ENCODE measurements around the gene FCGR1A. TPM values are rescaled to one million over a fixed set of nuclear protein-coding genes. Genes with fewer than 3 reads are reported as not detected.
"Not testable (repeated sequence)": the region's sequence is repeated elsewhere in the genome, so short reads cannot be mapped to it uniquely, and the experiment has no call there.

FCGR1A gene
- total and polyA plus RNA-seq, 2 donors (not counting 1 experiment from before 2014, with no cell fraction given): 0.10 TPM; not detected in 1

DNA sequence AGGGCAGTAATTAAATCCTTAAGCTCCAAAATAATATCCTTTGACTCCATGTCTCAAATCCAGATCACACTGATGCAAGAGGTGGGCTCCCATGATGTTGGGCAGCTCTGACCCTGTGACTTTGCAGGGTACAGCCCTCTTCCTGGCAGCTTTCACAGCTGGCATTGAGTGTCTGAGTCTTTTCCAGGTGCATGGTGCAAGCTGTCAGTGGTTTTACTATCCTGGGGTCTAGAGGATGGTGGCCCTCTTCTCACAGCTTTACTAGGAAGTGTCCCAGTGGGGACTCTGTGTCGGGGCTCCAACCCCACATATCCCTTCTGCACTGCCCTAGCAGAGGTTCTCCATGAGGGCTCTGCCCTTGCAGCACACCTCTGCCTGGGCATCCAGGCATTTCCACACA is 16.3 kb upstream of the FCGR1A start:
- H3K4me2 ChIP-seq (replicated peaks; ENCODE audit: low read depth, low read length, poor library complexity, severe bottlenecking); H3K27ac ChIP-seq (ENCODE audit: low read length in 2 of 2); H3K4me3 Mint-ChIP-seq; H3K79me2 ChIP-seq (ENCODE audit: control insufficient read depth, insufficient read depth, low read length); H3K27me3 Mint-ChIP-seq; POLR2A ChIA-PET; H3K9me3 Mint-ChIP-seq (ENCODE audit: insufficient read depth); intact Hi-C loops (cut with micrococcal nuclease); H3K36me3 ChIP-seq (replicated peaks in 1 of 2; ENCODE audit: control extremely low read depth in 1 of 2, control insufficient read depth in 1 of 2, extremely low read depth in 1 of 2, insufficient read depth in 2 of 2, low read length in 1 of 2); H3K9ac ChIP-seq (ENCODE audit: low read length); H4K20me1 ChIP-seq (ENCODE audit: control insufficient read depth, insufficient read depth, low read length, poor library complexity, severe bottlenecking); DNase-seq; CTCF ChIA-PET; H3K4me1 Mint-ChIP-seq; ATAC-seq (ENCODE audit: low read depth); H2AFZ ChIP-seq (ENCODE audit: insufficient read depth, low read depth, low read length, poor library complexity, severe bottlenecking); H3K4me1 ChIP-seq (ENCODE audit: control insufficient read depth in 2 of 2, insufficient read depth in 2 of 2, low read length in 2 of 2); H3K9me3 ChIP-seq (ENCODE audit: control extremely low read depth in 1 of 3, control insufficient read depth in 2 of 3, insufficient read depth in 1 of 3, low read length in 2 of 3); H3K27ac Mint-ChIP-seq; H3K27me3 ChIP-seq (replicated peaks in 1 of 4; ENCODE audit: control extremely low read depth in 1 of 4, control insufficient read depth in 3 of 4, insufficient read depth in 4 of 4, low read length in 3 of 4); H3K4me3 ChIP-seq (ENCODE audit: control extremely low read depth in 1 of 5, extremely low read depth in 1 of 5, insufficient read depth in 1 of 5, low read depth in 2 of 5, low read length in 4 of 5): not testable (repeated sequence)
- no CpG with 5 or more reads among the region's 1 CpG for WGBS (ENCODE audit: insufficient coverage)

DNA sequence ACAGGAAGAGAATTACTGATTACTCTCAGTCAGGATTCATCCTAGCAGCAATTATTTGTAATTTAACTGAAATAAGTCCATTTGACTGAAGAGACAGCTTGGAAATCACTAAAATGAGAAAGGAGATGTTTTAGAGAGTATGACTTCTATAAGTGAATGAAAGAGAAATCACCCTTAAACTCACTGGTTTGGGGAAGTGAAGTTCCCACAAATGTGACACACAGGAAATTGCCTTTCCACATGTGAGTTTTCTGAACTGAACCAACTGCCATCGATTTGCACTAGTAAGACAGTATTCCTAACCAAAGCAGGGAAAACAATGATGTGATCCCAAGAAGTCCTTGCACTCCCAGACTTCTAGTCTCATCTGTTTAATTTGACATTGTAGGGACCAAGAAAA is 13.3 kb upstream of the FCGR1A start:
- DNase-seq; H3K4me3 Mint-ChIP-seq; H3K4me1 ChIP-seq (ENCODE audit: control insufficient read depth in 2 of 2, insufficient read depth in 2 of 2, low read length in 2 of 2); H2AFZ ChIP-seq (ENCODE audit: insufficient read depth, low read depth, low read length, poor library complexity, severe bottlenecking); POLR2A ChIA-PET; H3K9ac ChIP-seq (ENCODE audit: low read length); H3K9me3 Mint-ChIP-seq (ENCODE audit: insufficient read depth); H3K79me2 ChIP-seq (ENCODE audit: control insufficient read depth, insufficient read depth, low read length); H4K20me1 ChIP-seq (ENCODE audit: control insufficient read depth, insufficient read depth, low read length, poor library complexity, severe bottlenecking); H3K27ac Mint-ChIP-seq; H3K4me3 ChIP-seq (ENCODE audit: control extremely low read depth in 1 of 5, extremely low read depth in 1 of 5, insufficient read depth in 1 of 5, low read depth in 2 of 5, low read length in 4 of 5); ATAC-seq (ENCODE audit: low read depth); H3K9me3 ChIP-seq (ENCODE audit: control extremely low read depth in 1 of 3, control insufficient read depth in 2 of 3, insufficient read depth in 1 of 3, low read length in 2 of 3); CTCF ChIA-PET; H3K27me3 ChIP-seq (replicated peaks in 1 of 4; ENCODE audit: control extremely low read depth in 1 of 4, control insufficient read depth in 3 of 4, insufficient read depth in 4 of 4, low read length in 3 of 4); intact Hi-C loops (cut with micrococcal nuclease); H3K27me3 Mint-ChIP-seq; H3K36me3 ChIP-seq (replicated peaks in 1 of 2; ENCODE audit: control extremely low read depth in 1 of 2, control insufficient read depth in 1 of 2, extremely low read depth in 1 of 2, insufficient read depth in 2 of 2, low read length in 1 of 2); H3K4me2 ChIP-seq (replicated peaks; ENCODE audit: low read depth, low read length, poor library complexity, severe bottlenecking); H3K4me1 Mint-ChIP-seq; H3K27ac ChIP-seq (ENCODE audit: low read length in 2 of 2): not testable (repeated sequence)
- no CpG with 5 or more reads among the region's 1 CpG for WGBS (ENCODE audit: insufficient coverage)

GRCh38 chr1:149770661-149771060 is 11.8 kb upstream of the FCGR1A start:
- POLR2A ChIA-PET; H3K4me3 Mint-ChIP-seq; H3K9me3 ChIP-seq (ENCODE audit: control extremely low read depth in 1 of 3, control insufficient read depth in 2 of 3, insufficient read depth in 1 of 3, low read length in 2 of 3); H3K27ac Mint-ChIP-seq; H3K4me1 ChIP-seq (ENCODE audit: control insufficient read depth in 2 of 2, insufficient read depth in 2 of 2, low read length in 2 of 2); H3K9ac ChIP-seq (ENCODE audit: low read length); H3K4me1 Mint-ChIP-seq; ATAC-seq (ENCODE audit: low read depth); H3K27me3 ChIP-seq (replicated peaks in 1 of 4; ENCODE audit: control extremely low read depth in 1 of 4, control insufficient read depth in 3 of 4, insufficient read depth in 4 of 4, low read length in 3 of 4); H3K27ac ChIP-seq (ENCODE audit: low read length in 2 of 2); H2AFZ ChIP-seq (ENCODE audit: insufficient read depth, low read depth, low read length, poor library complexity, severe bottlenecking); DNase-seq; H3K4me2 ChIP-seq (replicated peaks; ENCODE audit: low read depth, low read length, poor library complexity, severe bottlenecking); CTCF ChIA-PET; H3K79me2 ChIP-seq (ENCODE audit: control insufficient read depth, insufficient read depth, low read length); H3K36me3 ChIP-seq (replicated peaks in 1 of 2; ENCODE audit: control extremely low read depth in 1 of 2, control insufficient read depth in 1 of 2, extremely low read depth in 1 of 2, insufficient read depth in 2 of 2, low read length in 1 of 2); H4K20me1 ChIP-seq (ENCODE audit: control insufficient read depth, insufficient read depth, low read length, poor library complexity, severe bottlenecking); H3K4me3 ChIP-seq (ENCODE audit: control extremely low read depth in 1 of 5, extremely low read depth in 1 of 5, insufficient read depth in 1 of 5, low read depth in 2 of 5, low read length in 4 of 5); H3K27me3 Mint-ChIP-seq; H3K9me3 Mint-ChIP-seq (ENCODE audit: insufficient read depth); intact Hi-C loops (cut with micrococcal nuclease): not testable (repeated sequence)
- WGBS (ENCODE audit: insufficient coverage): no CpG with 5 or more reads among the region's 4 CpGs

- H3K4me1 Mint-ChIP-seq; H3K36me3 ChIP-seq (replicated peaks in 1 of 2; ENCODE audit: control extremely low read depth in 1 of 2, control insufficient read depth in 1 of 2, extremely low read depth in 1 of 2, insufficient read depth in 2 of 2, low read length in 1 of 2); H3K4me2 ChIP-seq (replicated peaks; ENCODE audit: low read depth, low read length, poor library complexity, severe bottlenecking); H4K20me1 ChIP-seq (ENCODE audit: control insufficient read depth, insufficient read depth, low read length, poor library complexity, severe bottlenecking); H3K27me3 Mint-ChIP-seq; H2AFZ ChIP-seq (ENCODE audit: insufficient read depth, low read depth, low read length, poor library complexity, severe bottlenecking); intact Hi-C loops (cut with micrococcal nuclease); H3K27ac Mint-ChIP-seq; H3K9me3 Mint-ChIP-seq (ENCODE audit: insufficient read depth); H3K79me2 ChIP-seq (ENCODE audit: control insufficient read depth, insufficient read depth, low read length); H3K4me1 ChIP-seq (ENCODE audit: control insufficient read depth in 2 of 2, insufficient read depth in 2 of 2, low read length in 2 of 2); H3K9ac ChIP-seq (ENCODE audit: low read length); ATAC-seq (ENCODE audit: low read depth); H3K27ac ChIP-seq (ENCODE audit: low read length in 2 of 2); H3K9me3 ChIP-seq (ENCODE audit: control extremely low read depth in 1 of 3, control insufficient read depth in 2 of 3, insufficient read depth in 1 of 3, low read length in 2 of 3); H3K27me3 ChIP-seq (replicated peaks in 1 of 4; ENCODE audit: control extremely low read depth in 1 of 4, control insufficient read depth in 3 of 4, insufficient read depth in 4 of 4, low read length in 3 of 4); DNase-seq; POLR2A ChIA-PET; H3K4me3 Mint-ChIP-seq; H3K4me3 ChIP-seq (ENCODE audit: control extremely low read depth in 1 of 5, extremely low read depth in 1 of 5, insufficient read depth in 1 of 5, low read depth in 2 of 5, low read length in 4 of 5); CTCF ChIA-PET: not testable (repeated sequence)
- no CpG with 5 or more reads among the region's 4 CpGs for WGBS (ENCODE audit: insufficient coverage)
Observed at GRCh38 chr1:149771653-149772425, 10.7 kb upstream of the FCGR1A start.

Measured in B cell (primary cell).